Karpas-422 (cell line): ENCODE data around the gene OAS2. TPM values are rescaled to one million over a fixed set of nuclear protein-coding genes. Genes with fewer than 3 reads are reported as not detected.

Experiments used
- DNase-seq: peaks from one replicate; pipeline ENCODE4 v3.0.0-alpha.2; 2015
- H2AFZ ChIP-seq: fragments of 200-600 bp; sonication (generic); 2 replicates; pipeline ENCODE4 v1.6.1; 2014; ENCODE audit warnings: antibody characterized with exemption, low read length, mixed read lengths
- H3K27ac ChIP-seq: fragments of 200-600 bp; sonication (generic); 2 replicates; pipeline ENCODE4 v1.5.1; 2014; ENCODE audit warnings: mild to moderate bottlenecking, low read length, moderate library complexity
- H3K27me3 ChIP-seq: fragments of 200-600 bp; sonication (generic); 2 replicates; pipeline ENCODE4 v1.6.1; 2014; ENCODE audit warnings: low read length, mixed read lengths
- H3K36me3 ChIP-seq: fragments of 200-600 bp; sonication (generic); 2 replicates; pipeline ENCODE4 v1.6.1; 2014; ENCODE audit warnings: low read length, mixed read lengths; ENCODE audit not compliant: insufficient read depth
- H3K4me1 ChIP-seq: fragments of 200-600 bp; sonication (generic); 2 replicates; pipeline ENCODE4 v1.6.1; 2014; ENCODE audit warnings: mild to moderate bottlenecking, low read length, mixed read lengths
- H3K4me2 ChIP-seq: fragments of 200-600 bp; sonication (generic); 2 replicates; pipeline ENCODE4 v1.6.1; 2014; ENCODE audit warnings: low read length, low read depth, mild to moderate bottlenecking; ENCODE audit not compliant: poor library complexity, severe bottlenecking
- H3K4me3 ChIP-seq: fragments of 200-600 bp; sonication (generic); 2 replicates; pipeline ENCODE4 v1.5.1; 2014; ENCODE audit warnings: mild to moderate bottlenecking, antibody characterized with exemption, low read length, mixed read lengths
- H3K79me2 ChIP-seq: fragments of 200-600 bp; sonication (generic); 2 replicates; pipeline ENCODE4 v1.6.1; 2014; ENCODE audit warnings: mild to moderate bottlenecking, low read length, mixed read lengths
- H3K9ac ChIP-seq: fragments of 200-600 bp; sonication (generic); 2 replicates; pipeline ENCODE4 v1.6.0; 2014; ENCODE audit warnings: low read length
- H3K9me2 ChIP-seq: fragments of 200-600 bp; sonication (generic), shearing (Covaris generic); replicated peaks from 2 replicates; pipeline ENCODE4 v1.6.0; 2014; ENCODE audit warnings: mild to moderate bottlenecking, low read length, moderate library complexity; ENCODE audit not compliant: insufficient read depth
- H3K9me3 ChIP-seq: fragments of 300-700, 200-600 bp; sonication (generic); 2 replicates; pipeline ENCODE4 v1.6.1; 2014; ENCODE audit warnings: low read length, mixed read lengths
- H4K20me1 ChIP-seq: fragments of 200-600 bp; sonication (generic); 2 replicates; pipeline ENCODE4 v1.6.1; 2014; ENCODE audit warnings: mild to moderate bottlenecking, antibody characterized with exemption, low read length, low read depth; ENCODE audit not compliant: insufficient read depth
- total RNA-seq: library from RNA; depleted of rRNA; stranded (reverse); fragments of >200 nt; shearing (Covaris generic); gene quantifications from 2 replicates; pipeline ENCODE4 v1.2.3, GENCODE V29; 2014; ENCODE audit warnings: low replicate concordance

The OAS2 gene
- total RNA-seq, 1 experiment from 2014 or later, result 6.3 TPM

DNA sequence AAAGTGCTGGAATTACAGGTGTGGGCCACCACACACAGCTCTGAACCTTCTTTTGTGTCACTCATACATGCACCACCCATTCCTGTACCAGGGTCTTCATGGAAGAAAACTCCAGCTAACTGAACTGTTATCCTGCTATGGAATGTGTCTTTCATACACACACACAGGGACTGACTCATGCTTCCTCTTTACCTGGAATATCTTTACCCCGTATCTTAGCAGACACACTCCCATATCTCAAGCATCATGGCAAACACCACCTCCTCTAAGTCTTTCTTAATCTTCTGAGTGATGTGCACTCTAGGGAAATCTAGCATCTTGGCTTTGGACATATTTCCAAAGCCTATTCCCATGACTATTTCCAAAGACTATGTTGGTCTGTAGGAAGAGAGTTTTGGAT lies 43.2 kb downstream of the OAS2 start:
- H3K9me3 ChIP-seq, result no peaks in the 10 kb centered on the region
- no peaks in the 10 kb centered on the region for H3K27me3 ChIP-seq
- H3K4me3 ChIP-seq, result no peak overlapping the region
- peaks cover 4% of the 10 kb centered on the region for H3K4me1 ChIP-seq
- H3K4me2 ChIP-seq, result no peak overlapping the region
- H4K20me1 ChIP-seq, result no peaks in the 10 kb centered on the region
- no peaks in the 10 kb centered on the region for H3K9me2 ChIP-seq
- no peak overlapping the region for H2AFZ ChIP-seq
- H3K79me2 ChIP-seq, result no peaks in the 10 kb centered on the region
- H3K27ac ChIP-seq, result no peak overlapping the region
- no peak overlapping the region for H3K9ac ChIP-seq
- DNase-seq, result no peak
- H3K36me3 ChIP-seq, result no peaks in the 10 kb centered on the region

DNA sequence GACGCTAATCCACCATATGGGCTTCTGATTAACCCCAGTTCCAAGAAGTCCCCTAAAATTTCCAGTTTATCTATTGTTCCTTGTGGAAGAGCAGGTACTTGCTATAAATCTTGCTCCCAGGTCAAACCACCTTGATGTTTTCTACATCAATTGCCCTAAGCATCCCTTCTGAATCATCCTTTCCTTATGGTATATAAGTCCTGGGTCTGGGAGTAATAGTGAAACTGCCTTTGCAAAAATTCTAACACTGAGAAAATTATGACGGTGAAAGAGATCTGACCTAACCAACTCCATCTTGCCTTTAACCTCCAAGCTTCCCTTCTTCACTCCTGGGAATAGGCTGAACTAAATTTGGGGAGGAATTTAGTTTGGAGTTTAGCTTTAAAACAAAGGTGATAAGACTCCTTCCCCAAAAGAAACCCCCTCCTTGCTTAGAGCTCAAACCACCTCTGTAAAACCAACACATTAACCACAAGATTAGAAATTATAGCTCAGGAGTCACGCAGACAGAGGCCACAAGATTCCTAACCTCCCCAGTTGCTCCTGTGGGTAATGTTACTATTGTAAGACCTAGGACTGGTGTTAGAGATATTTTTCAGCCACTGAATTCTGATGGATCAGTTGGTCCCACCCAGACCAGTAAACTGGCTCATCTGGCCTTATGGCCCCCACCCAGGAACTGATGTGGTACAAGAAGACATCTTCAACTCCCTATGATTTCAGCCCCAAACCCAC lies 44.4 kb downstream of the OAS2 start:
- H3K36me3 ChIP-seq, result no peaks in the 10 kb centered on the region
- no peak overlapping the region for H3K4me2 ChIP-seq
- H3K27ac ChIP-seq, result no peak overlapping the region
- no peaks in the 10 kb centered on the region for H3K9me2 ChIP-seq
- H4K20me1 ChIP-seq, result no peaks in the 10 kb centered on the region
- DNase-seq, result no peak
- no peaks in the 10 kb centered on the region for H3K79me2 ChIP-seq
- peaks cover 4% of the 10 kb centered on the region for H3K4me1 ChIP-seq
- no peaks in the 10 kb centered on the region for H3K27me3 ChIP-seq
- no peaks in the 10 kb centered on the region for H3K9me3 ChIP-seq
- no peak overlapping the region for H3K9ac ChIP-seq
- no peak overlapping the region for H3K4me3 ChIP-seq
- no peak overlapping the region for H2AFZ ChIP-seq

DNA sequence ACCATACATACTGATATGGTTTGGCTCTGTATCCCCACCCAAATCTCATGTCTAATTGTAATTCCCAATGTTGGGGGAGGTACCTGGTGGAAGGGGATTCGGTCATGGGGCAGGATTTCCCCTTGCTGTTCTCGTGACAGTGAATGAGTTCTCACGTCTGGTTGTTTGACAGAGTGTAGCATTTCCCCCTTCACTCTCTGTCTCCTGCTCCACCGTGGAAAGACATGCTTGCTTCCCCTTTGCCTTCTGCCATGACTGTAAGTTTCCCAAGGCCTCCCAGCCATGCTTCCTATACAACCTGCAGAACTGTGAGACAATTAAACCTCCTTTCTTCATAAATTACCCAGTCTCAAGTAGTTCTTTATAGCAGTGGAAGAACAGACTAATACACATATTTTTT lies 49.4 kb downstream of the OAS2 start:
- H3K4me1 ChIP-seq, result peaks cover 4% of the 10 kb centered on the region
- H3K9me2 ChIP-seq, result no peaks in the 10 kb centered on the region
- no peaks in the 10 kb centered on the region for H3K27me3 ChIP-seq
- no peak for DNase-seq
- no peak overlapping the region for H2AFZ ChIP-seq
- no peaks in the 10 kb centered on the region for H3K9me3 ChIP-seq
- H3K79me2 ChIP-seq, result no peaks in the 10 kb centered on the region
- H3K36me3 ChIP-seq, result no peaks in the 10 kb centered on the region
- H3K4me2 ChIP-seq, result no peak overlapping the region
- no peak overlapping the region for H3K9ac ChIP-seq
- H3K27ac ChIP-seq, result no peak overlapping the region
- H3K4me3 ChIP-seq, result no peak overlapping the region
- no peaks in the 10 kb centered on the region for H4K20me1 ChIP-seq

DNA sequence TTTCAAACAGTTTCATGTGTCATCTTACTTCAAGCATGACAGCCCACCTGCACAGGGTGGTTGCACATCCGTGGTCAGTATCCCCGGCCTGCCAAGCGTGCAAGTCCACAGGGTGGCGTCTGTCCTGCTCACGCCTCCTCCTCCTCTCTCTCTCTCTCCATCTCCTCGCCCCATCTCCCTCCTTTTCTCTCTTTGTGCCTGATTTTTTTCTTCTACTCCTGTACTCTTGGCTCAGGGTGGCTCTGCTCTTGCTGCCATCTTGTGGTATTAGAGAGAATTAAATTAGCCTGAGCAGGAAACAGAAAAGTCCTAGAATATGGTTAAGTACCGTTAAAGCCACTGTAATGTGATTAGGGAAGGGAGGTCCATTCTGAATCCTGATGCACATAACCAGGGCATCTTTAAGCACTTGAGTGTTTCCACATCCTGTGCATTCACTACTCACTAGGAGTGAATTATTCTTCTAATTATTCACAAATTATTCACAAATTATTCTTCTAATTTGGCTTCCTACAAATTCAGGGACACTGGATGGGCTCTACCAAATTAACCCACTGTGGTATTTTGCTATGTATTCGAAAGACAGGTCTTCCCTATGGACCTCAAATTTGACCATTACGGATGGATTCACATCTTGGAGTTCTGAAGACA lies 52.7 kb downstream of the OAS2 start:
- no peaks in the 10 kb centered on the region for H3K9me2 ChIP-seq

DNA sequence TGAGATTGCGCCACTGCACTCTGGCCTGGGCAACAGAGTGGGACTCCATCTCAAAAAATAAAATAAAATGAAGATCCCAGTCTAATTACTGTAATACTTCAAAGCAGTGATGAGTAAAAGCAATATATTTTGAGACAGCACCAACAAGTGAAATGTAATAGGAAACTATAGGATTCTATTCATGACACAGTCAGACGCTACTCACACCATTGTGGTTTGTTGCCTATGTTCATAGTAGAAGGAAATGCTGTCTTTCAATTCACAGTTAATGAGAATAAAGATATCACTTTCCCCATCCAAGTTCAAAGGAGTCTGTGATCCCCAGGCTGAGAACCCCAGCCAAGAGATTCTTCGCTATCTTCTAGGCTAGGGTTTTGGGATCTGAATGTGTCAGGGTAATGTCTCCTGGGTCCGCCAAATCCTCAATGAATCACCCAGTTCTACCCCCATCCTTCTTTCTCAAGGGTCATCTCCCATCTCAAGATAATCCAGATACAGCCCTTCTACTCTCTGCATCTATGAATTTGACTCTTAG lies 61.7 kb downstream of the OAS2 start:
- no peaks in the 10 kb centered on the region for H3K36me3 ChIP-seq
- no peaks in the 10 kb centered on the region for H3K27me3 ChIP-seq
- H3K9me2 ChIP-seq, result no peaks in the 10 kb centered on the region
- no peak overlapping the region for H3K27ac ChIP-seq
- H2AFZ ChIP-seq, result no peak overlapping the region
- H3K4me1 ChIP-seq, result no peaks in the 10 kb centered on the region
- no peak overlapping the region for H3K4me3 ChIP-seq
- no peaks in the 10 kb centered on the region for H3K9me3 ChIP-seq
- DNase-seq, result no peak
- no peak overlapping the region for H3K4me2 ChIP-seq
- H3K9ac ChIP-seq, result no peak overlapping the region
- H3K79me2 ChIP-seq, result no peaks in the 10 kb centered on the region
- no peaks in the 10 kb centered on the region for H4K20me1 ChIP-seq

More for the DNA sequence above, 52.7 kb downstream of the OAS2 start:
- Histone ChIP-seq H3K79me2 (no peaks in the 10 kb centered on the region), H2AFZ (no peak overlapping the region), H3K27me3 (no peaks in the 10 kb centered on the region), H3K27ac (no peak overlapping the region), H3K4me2 (no peak overlapping the region), H3K4me3 (no peak overlapping the region), H3K9ac (no peak overlapping the region), H4K20me1 (no peaks in the 10 kb centered on the region), H3K9me3 (no peaks in the 10 kb centered on the region), H3K4me1 (peaks cover under 1% of the 10 kb centered on the region; the same call in 1 of the 2 replicates), H3K36me3 (no peaks in the 10 kb centered on the region)
- DNase-seq, result peak; percentile 78

DNA sequence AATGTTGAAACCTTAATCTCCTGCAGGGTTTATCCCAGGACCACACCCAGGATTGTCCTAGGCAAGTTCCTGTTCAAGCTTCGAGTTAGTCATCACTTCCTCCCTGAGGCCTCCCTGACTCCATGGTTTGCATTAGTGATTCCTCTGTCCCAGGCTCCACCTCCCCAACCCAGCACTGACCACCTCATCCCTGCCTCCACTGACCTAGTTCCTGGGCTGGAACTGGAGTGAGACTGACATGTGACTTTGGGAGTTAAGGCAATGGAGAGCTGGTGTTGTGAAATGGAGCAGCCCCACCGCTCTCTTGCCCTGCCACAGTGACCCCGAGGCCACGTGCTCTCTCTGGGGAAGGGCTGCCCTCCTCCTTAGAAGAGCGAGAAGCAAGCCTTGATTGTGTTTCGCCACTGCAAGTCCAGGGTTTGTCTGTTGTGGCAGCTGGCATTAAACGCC lies 62.4 kb downstream of the OAS2 start:
- no peak overlapping the region for H3K27ac ChIP-seq
- H3K27me3 ChIP-seq, result no peaks in the 10 kb centered on the region
- no peaks in the 10 kb centered on the region for H3K36me3 ChIP-seq
- no peaks in the 10 kb centered on the region for H4K20me1 ChIP-seq
- no peaks in the 10 kb centered on the region for H3K9me3 ChIP-seq
- no peak overlapping the region for H2AFZ ChIP-seq
- no peaks in the 10 kb centered on the region for H3K9me2 ChIP-seq
- H3K4me1 ChIP-seq, result no peaks in the 10 kb centered on the region
- H3K79me2 ChIP-seq, result no peaks in the 10 kb centered on the region
- no peak overlapping the region for H3K9ac ChIP-seq
- DNase-seq, result no peak
- H3K4me2 ChIP-seq, result no peak overlapping the region
- H3K4me3 ChIP-seq, result no peak overlapping the region

DNA sequence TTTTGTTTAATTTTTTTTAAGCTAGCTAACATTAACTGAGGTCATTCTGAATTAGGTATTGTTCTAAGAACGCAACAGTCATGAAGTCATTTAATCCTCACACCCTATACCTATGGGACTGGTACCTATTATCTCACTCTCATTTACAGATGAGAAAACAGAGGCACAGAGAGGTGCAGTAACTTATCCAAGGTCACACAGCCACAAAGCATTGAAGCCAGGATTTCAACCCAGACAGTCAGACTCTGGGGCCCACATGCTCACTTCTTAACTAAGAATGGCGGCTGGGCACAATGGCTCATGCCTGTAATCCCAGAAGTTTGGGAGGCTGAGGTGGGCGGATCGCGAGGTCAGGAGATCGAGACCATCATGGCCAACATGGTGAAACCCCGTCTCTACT lies 63.2 kb downstream of the OAS2 start:
- Histone ChIP-seq H3K27ac (no peak overlapping the region), H4K20me1 (no peaks in the 10 kb centered on the region), H3K4me3 (no peak overlapping the region), H3K4me1 (no peaks in the 10 kb centered on the region), H3K9me2 (no peaks in the 10 kb centered on the region), H3K27me3 (no peaks in the 10 kb centered on the region), H3K4me2 (no peak overlapping the region), H3K36me3 (no peaks in the 10 kb centered on the region), H3K9ac (no peak overlapping the region), H3K9me3 (no peaks in the 10 kb centered on the region), H3K79me2 (no peaks in the 10 kb centered on the region), H2AFZ (no peak overlapping the region)
- DNase-seq, result no peak

DNA sequence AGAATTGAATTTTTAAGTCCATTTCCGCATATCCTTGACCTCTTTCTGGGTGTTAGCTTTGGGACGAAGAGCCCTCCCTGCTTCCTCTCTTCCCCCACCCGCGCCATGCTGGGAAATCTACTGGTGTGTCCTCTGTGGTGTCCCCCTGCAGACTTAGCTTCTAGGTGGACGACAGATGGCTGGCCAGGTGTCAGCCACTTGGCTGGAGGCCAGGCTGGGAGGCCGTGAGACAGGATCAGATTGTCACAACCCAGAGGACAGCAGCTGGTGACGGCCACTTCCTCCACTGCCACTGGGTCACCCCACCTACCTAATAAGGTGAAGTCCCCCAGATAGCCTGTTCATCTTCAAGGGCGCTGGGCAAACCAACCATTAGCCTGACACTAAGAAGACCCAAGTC lies 64.9 kb downstream of the OAS2 start:
- Histone ChIP-seq H3K9ac (no peak overlapping the region), H3K4me1 (no peaks in the 10 kb centered on the region), H3K9me2 (no peaks in the 10 kb centered on the region), H3K4me3 (no peak overlapping the region), H3K4me2 (no peak overlapping the region), H3K36me3 (no peaks in the 10 kb centered on the region), H3K9me3 (no peaks in the 10 kb centered on the region), H3K27me3 (no peaks in the 10 kb centered on the region), H2AFZ (no peak overlapping the region), H3K27ac (no peak overlapping the region), H4K20me1 (no peaks in the 10 kb centered on the region), H3K79me2 (no peaks in the 10 kb centered on the region)
- DNase-seq, result no peak
